A549 (cell line): Measurements from ENCODE around the gene LCE2A. TPM values are rescaled to one million over a fixed set of nuclear protein-coding genes. Genes with fewer than 3 reads are reported as not detected.

Experiments
- ATAC-seq, 2 experiments: fragments of 200-7000 bp in 1 of 2; fragments of >200 bp in 1 of 2; cut with Nextera tagmentation in 1 of 2; cut with Tn5 transposase in 1 of 2; 3 replicates each; pipeline versions ENCODE4 v1.8.0 to v1.9.1; 2018 to 2020; ENCODE audit warnings: mild to moderate bottlenecking in 1 of 2, moderate library complexity in 1 of 2
- CTCF ChIA-PET: fragments of 300-600 bp; sonication (Branson Sonifier 250); formaldehyde crosslinking; extraction: SDS; loops from one replicate; lab custom pipeline; 2021; ENCODE audit warnings: antibody characterized with exemption, inconsistent platforms; lab: Yijun Ruan, JAX
- POLR2A ChIA-PET: fragments of 350-600 bp; formaldehyde crosslinking; extraction: SDS; loops from one replicate; lab custom pipeline; 2021; ENCODE audit warnings: antibody characterized with exemption, inconsistent platforms; lab: Yijun Ruan, JAX
- DNase-seq, 2 experiments: peaks; one replicate each; pipeline versions ENCODE4 v3.0.0 to v3.0.0-alpha.2; 2011 to 2016; ENCODE audit warnings: low read depth in 1 of 2, low spot score in 1 of 2
- FAIRE-seq: peaks from 2 replicates; lab custom pipeline; 2011; peaks lifted over from hg19 to GRCh38; lab: Jason Lieb, UNC
- H3K27ac ChIP-seq, 2 experiments: fragments of >200 bp; sonication (Bioruptor Twin); formaldehyde crosslinking; 3 replicates each; pipeline ENCODE4 v1.5.1; 2016 to 2017
- H3K4me1 ChIP-seq: fragments of >200 bp; sonication (Bioruptor Twin); formaldehyde crosslinking; 3 replicates; pipeline ENCODE4 v1.6.1; 2016
- H3K4me2 ChIP-seq: fragments of >200 bp; sonication (Bioruptor Twin); formaldehyde crosslinking; 3 replicates; pipeline ENCODE4 v1.6.1; 2016
- H3K4me3 ChIP-seq: fragments of >200 bp; sonication (Bioruptor Twin); formaldehyde crosslinking; 3 replicates; pipeline ENCODE4 v1.5.1; 2016
- H3K9me3 ChIP-seq: fragments of >200 bp; sonication (Bioruptor Twin); formaldehyde crosslinking; 3 replicates; pipeline ENCODE4 v1.6.1; 2016
- BHLHE40 ChIP-seq: IDR thresholded peaks from 2 replicates; pipeline ENCODE4 v1.6.1; 2012; ENCODE audit warnings: low read depth, low read length, inconsistent platforms
- CBX8 ChIP-seq: fragments of 200-600 bp; sonication (generic); IDR thresholded peaks from 2 replicates; pipeline ENCODE4 v1.6.1; 2016
- CEBPB ChIP-seq, 2 experiments: fragments of >200 bp in 1 of 2; sonication (Bioruptor Twin) in 1 of 2; formaldehyde crosslinking in 1 of 2; IDR thresholded peaks; 2 replicates each; pipeline ENCODE4 v1.6.1; 2012 to 2016
- CHD2 ChIP-seq: fragments of 150-350 bp; IDR thresholded peaks from 2 replicates; pipeline ENCODE4 v1.6.1; 2014; ENCODE audit warnings: low read length; ENCODE audit not compliant: partially characterized antibody
- EHF ChIP-seq: fragments of 250-450 bp; sonication (Bioruptor Pico); IDR thresholded peaks from 2 replicates; pipeline ENCODE4 v1.5.0; 2020; ENCODE audit warnings: mild to moderate bottlenecking
- EHMT2 ChIP-seq: fragments of 200-600 bp; sonication (generic); IDR thresholded peaks from 2 replicates; pipeline ENCODE4 v1.6.1; 2016; ENCODE audit warnings: antibody characterized with exemption, low read depth, mild to moderate bottlenecking, moderate library complexity
- FOSB ChIP-seq: fragments of 250-450 bp; sonication (Bioruptor Pico); IDR thresholded peaks from 2 replicates; pipeline ENCODE4 v1.5.0; 2020; ENCODE audit warnings: mild to moderate bottlenecking, moderate library complexity
- FOXS1 ChIP-seq: fragments of 250-450 bp; sonication (Bioruptor Pico); IDR thresholded peaks from 2 replicates; pipeline ENCODE4 v1.5.0; 2020; ENCODE audit warnings: mild to moderate bottlenecking, moderate library complexity
- HOXA7 ChIP-seq: fragments of 250-450 bp; sonication (Bioruptor Pico); IDR thresholded peaks from 2 replicates; pipeline ENCODE4 v1.5.0; 2020; ENCODE audit warnings: mild to moderate bottlenecking, moderate library complexity
- JUN ChIP-seq, 2 experiments: fragments of >200 bp; sonication (Bioruptor Twin); formaldehyde crosslinking; IDR thresholded peaks; 2 replicates in 1 of 2; 3 replicates in 1 of 2; pipeline ENCODE4 v1.6.1; 2016 to 2017
- JUNB ChIP-seq: fragments of >200 bp; sonication (Bioruptor Twin); formaldehyde crosslinking; IDR thresholded peaks from 2 replicates; pipeline ENCODE4 v1.6.1; 2016
- MAFK ChIP-seq: fragments of 450-650 bp; IDR thresholded peaks from 2 replicates; pipeline ENCODE4 v1.6.1; 2014; ENCODE audit not compliant: partially characterized antibody
- MAZ ChIP-seq: fragments of 150-350 bp; IDR thresholded peaks from 2 replicates; pipeline ENCODE4 v1.6.1; 2014; ENCODE audit warnings: antibody characterized with exemption, low read depth, low read length, borderline replicate concordance
- NR3C1 ChIP-seq: fragments of >200 bp; sonication (Bioruptor Twin); formaldehyde crosslinking; IDR thresholded peaks from 3 replicates; pipeline ENCODE4 v1.6.1; 2017
- POLR2A ChIP-seq: IDR thresholded peaks from 2 replicates; pipeline ENCODE4 v1.6.1; 2012; ENCODE audit warnings: mild to moderate bottlenecking, low read length
- POLR2AphosphoS2 ChIP-seq: conservative IDR thresholded peaks from 2 replicates; pipeline ENCODE4 v1.6.1; 2012; ENCODE audit warnings: low read length, improper control_type of control experiment, inconsistent platforms
- RARB ChIP-seq: fragments of 250-450 bp; sonication (Bioruptor Pico); IDR thresholded peaks from 2 replicates; pipeline ENCODE4 v1.8.0; 2021; ENCODE audit warnings: mild to moderate bottlenecking, moderate library complexity
- RFX5 ChIP-seq: fragments of 450-650 bp; IDR thresholded peaks from 2 replicates; pipeline ENCODE4 v1.7.1; 2014; ENCODE audit warnings: antibody characterized with exemption, mild to moderate bottlenecking, moderate library complexity
- SREBF2 ChIP-seq: fragments of 450-650 bp; IDR thresholded peaks from 2 replicates; pipeline ENCODE4 v1.6.1; 2014; ENCODE audit warnings: mild to moderate bottlenecking, moderate library complexity
- TP53 ChIP-seq: fragments of 250-450 bp; sonication (Bioruptor Pico); IDR thresholded peaks from 2 replicates; pipeline ENCODE4 v1.5.0; 2021; ENCODE audit warnings: mild to moderate bottlenecking, moderate library complexity
- ZFP36 ChIP-seq: fragments of 450-650 bp; IDR thresholded peaks from 2 replicates; pipeline ENCODE4 v1.6.1; 2014; ENCODE audit warnings: borderline replicate concordance; ENCODE audit not compliant: partially characterized antibody
- ZSCAN20 ChIP-seq: fragments of 250-450 bp; sonication (Bioruptor Pico); IDR thresholded peaks from 2 replicates; pipeline ENCODE4 v1.8.0; 2022; ENCODE audit warnings: mild to moderate bottlenecking, moderate library complexity
- WGBS: methylation state at CpG from one replicate; pipeline ENCODE4 v1.1.6; 2017; ENCODE audit errors: missing lambda C conversion rate; 5-methylcytosine and 5-hydroxymethylcytosine counted together
- polyA plus RNA-seq, 4 experiments: library from polyadenylated mRNA; depleted of rRNA in 3 of 4; stranded (reverse); fragments of >200 nt; fragmentation: RNase III in 1 of 4; extraction: RNeasy Plus Mini Kit Qiagen cat#74134 plus additional on column Dnase treatment in 1 of 4; gene quantifications; 2 replicates in 3 of 4; 3 replicates in 1 of 4; pipeline ENCODE4 v1.2.3, GENCODE V29; 2011 to 2017
- TF ChIP-seq, protein P1 (sequence below): fragments of 250-450 bp; sonication (Bioruptor Pico); IDR thresholded peaks from 2 replicates; pipeline ENCODE4 v1.5.0; 2020; ENCODE audit warnings: low read depth, mild to moderate bottlenecking, moderate library complexity
- TF ChIP-seq, protein P2 (sequence below): IDR thresholded peaks from 2 replicates; pipeline ENCODE4 v1.6.1; 2012
- TF ChIP-seq, protein P3 (sequence below): IDR thresholded peaks from 2 replicates; pipeline ENCODE4 v1.6.1; 2012
- TF ChIP-seq, protein P4 (sequence below): fragments of >200 bp; sonication (Bioruptor Twin); formaldehyde crosslinking; IDR thresholded peaks from 3 replicates; pipeline ENCODE4 v1.5.1; 2016
- TF ChIP-seq, protein P5 (sequence below): fragments of 150-350 bp; IDR thresholded peaks from 2 replicates; pipeline ENCODE4 v1.6.1; 2014; ENCODE audit warnings: low read depth, mild to moderate bottlenecking, low read length

Gene LCE2A
- polyA plus RNA-seq, 2 of the 4 experiments (the other 2 are of a cell fraction) = not detected

DNA sequence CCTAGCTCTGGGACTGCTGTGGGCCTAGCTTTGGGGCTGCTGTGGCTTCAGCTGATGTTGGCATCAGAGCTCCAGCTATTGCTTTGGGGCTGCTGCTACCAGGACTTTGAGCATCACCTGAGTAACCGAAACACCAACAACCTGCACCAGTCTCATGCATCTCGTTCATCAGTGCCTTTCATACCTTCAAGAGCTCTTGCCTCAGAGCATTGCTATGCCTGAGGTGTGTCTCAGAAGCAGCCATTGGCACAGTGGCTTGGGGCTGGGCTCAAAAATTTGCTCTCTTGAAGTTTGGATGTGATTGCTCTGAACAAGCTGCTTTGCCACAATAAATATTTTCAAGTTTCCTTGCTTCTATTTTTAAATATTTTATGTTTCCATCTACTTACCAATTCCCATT, 41.7 kb upstream of the LCE2A start:
- Histone ChIP-seq H3K4me1 (no peaks in the 10 kb centered on the region), H3K4me3 (no peak overlapping the region), H3K9me3 (no peaks in the 10 kb centered on the region), H3K27ac (no peak overlapping the region), H3K4me2 (no peak overlapping the region)
- WGBS = 9% methylated on average over 2 of the region's 2 CpGs
- DNase-seq (no peak), ATAC-seq (no peak), FAIRE-seq (no peak)
- CTCF ChIA-PET = interaction anchor here (0.9 to 4.6 kb wide), 4 partner anchors 9 to 263 kb away, joined by 3 to 34 read pairs (median 4); no protein-coding TSS in a partner anchor
- no peak for TF ChIP-seq HOXA7 (CRISPR knock-in tag)
- TF ChIP-seq, protein P1, sequence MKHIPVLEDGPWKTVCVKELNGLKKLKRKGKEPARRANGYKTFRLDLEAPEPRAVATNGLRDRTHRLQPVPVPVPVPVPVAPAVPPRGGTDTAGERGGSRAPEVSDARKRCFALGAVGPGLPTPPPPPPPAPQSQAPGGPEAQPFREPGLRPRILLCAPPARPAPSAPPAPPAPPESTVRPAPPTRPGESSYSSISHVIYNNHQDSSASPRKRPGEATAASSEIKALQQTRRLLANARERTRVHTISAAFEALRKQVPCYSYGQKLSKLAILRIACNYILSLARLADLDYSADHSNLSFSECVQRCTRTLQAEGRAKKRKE (CRISPR knock-in tag) = no peak
- no peak for TF ChIP-seq ZFP36
- TF ChIP-seq POLR2A = no peak
- TF ChIP-seq CHD2 = no peak
- TF ChIP-seq, protein P2, sequence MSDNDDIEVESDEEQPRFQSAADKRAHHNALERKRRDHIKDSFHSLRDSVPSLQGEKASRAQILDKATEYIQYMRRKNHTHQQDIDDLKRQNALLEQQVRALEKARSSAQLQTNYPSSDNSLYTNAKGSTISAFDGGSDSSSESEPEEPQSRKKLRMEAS = no peak
- no peak for TF ChIP-seq JUNB
- TF ChIP-seq, protein P3, sequence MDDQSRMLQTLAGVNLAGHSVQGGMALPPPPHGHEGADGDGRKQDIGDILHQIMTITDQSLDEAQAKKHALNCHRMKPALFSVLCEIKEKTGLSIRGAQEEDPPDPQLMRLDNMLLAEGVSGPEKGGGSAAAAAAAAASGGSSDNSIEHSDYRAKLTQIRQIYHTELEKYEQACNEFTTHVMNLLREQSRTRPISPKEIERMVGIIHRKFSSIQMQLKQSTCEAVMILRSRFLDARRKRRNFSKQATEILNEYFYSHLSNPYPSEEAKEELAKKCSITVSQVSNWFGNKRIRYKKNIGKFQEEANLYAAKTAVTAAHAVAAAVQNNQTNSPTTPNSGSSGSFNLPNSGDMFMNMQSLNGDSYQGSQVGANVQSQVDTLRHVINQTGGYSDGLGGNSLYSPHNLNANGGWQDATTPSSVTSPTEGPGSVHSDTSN = no peak
- TF ChIP-seq EHMT2 = no peak
- no peak for TF ChIP-seq MAZ
- TF ChIP-seq CEBPB (IDR thresholded peaks at IDR 0.05) = no peak
- TF ChIP-seq, protein P4, sequence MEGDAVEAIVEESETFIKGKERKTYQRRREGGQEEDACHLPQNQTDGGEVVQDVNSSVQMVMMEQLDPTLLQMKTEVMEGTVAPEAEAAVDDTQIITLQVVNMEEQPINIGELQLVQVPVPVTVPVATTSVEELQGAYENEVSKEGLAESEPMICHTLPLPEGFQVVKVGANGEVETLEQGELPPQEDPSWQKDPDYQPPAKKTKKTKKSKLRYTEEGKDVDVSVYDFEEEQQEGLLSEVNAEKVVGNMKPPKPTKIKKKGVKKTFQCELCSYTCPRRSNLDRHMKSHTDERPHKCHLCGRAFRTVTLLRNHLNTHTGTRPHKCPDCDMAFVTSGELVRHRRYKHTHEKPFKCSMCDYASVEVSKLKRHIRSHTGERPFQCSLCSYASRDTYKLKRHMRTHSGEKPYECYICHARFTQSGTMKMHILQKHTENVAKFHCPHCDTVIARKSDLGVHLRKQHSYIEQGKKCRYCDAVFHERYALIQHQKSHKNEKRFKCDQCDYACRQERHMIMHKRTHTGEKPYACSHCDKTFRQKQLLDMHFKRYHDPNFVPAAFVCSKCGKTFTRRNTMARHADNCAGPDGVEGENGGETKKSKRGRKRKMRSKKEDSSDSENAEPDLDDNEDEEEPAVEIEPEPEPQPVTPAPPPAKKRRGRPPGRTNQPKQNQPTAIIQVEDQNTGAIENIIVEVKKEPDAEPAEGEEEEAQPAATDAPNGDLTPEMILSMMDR = no peak
- no peak for TF ChIP-seq FOSB (CRISPR knock-in tag)
- TF ChIP-seq JUN (IDR thresholded peaks at IDR 0.05) = no peak
- POLR2A ChIA-PET = no interaction called here

DNA sequence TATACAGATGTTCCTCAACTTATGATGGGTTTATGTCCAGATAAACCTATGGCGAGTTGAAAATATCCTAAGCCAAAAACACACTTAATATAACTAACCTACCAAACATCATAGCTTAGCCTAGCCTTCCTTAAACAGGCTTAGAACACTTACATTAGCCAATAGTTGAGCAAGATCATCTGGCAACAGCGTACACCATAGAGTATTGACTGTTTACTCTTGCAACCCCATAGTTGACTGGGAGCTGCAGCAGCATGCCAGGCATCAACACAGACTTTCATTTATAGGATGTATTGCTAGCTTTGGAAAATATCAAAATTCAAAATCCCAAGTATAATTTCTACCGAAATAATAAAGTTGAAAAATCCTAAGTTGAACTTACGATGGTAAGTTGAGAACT, 40.5 kb upstream of the LCE2A start:
- DNase-seq (no peak), FAIRE-seq (no peak), ATAC-seq (no peak)
- H3K4me2 ChIP-seq = no peak overlapping the region
- CTCF ChIA-PET = interaction anchor here (1.1 to 1.5 kb wide), 4 partner anchors 9 to 563 kb away, joined by 3 to 6 read pairs (median 3); no protein-coding TSS in a partner anchor
- POLR2A ChIA-PET = no interaction called here
- no peaks in the 10 kb centered on the region for H3K4me1 ChIP-seq
- H3K27ac ChIP-seq = no peak overlapping the region
- no peak overlapping the region for H3K4me3 ChIP-seq
- WGBS = 18% methylated on average over 4 of the region's 4 CpGs
- TF ChIP-seq, protein P1 (CRISPR knock-in tag) = no peak
- no peak for TF ChIP-seq FOXS1 (CRISPR knock-in tag)
- TF ChIP-seq, protein P2 = no peak
- no peak for TF ChIP-seq CHD2
- TF ChIP-seq POLR2AphosphoS2 = no peak
- TF ChIP-seq CBX8 = no peak
- TF ChIP-seq, protein P5, sequence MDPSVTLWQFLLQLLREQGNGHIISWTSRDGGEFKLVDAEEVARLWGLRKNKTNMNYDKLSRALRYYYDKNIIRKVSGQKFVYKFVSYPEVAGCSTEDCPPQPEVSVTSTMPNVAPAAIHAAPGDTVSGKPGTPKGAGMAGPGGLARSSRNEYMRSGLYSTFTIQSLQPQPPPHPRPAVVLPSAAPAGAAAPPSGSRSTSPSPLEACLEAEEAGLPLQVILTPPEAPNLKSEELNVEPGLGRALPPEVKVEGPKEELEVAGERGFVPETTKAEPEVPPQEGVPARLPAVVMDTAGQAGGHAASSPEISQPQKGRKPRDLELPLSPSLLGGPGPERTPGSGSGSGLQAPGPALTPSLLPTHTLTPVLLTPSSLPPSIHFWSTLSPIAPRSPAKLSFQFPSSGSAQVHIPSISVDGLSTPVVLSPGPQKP = no peak
- TF ChIP-seq ZSCAN20 = no peak
- no peak for TF ChIP-seq JUN (IDR thresholded peaks at IDR 0.05)
- TF ChIP-seq EHF = no peak
- no peak for TF ChIP-seq RFX5
- TF ChIP-seq SREBF2 = no peak
- TF ChIP-seq RARB (CRISPR knock-in tag) = no peak
- no peak for TF ChIP-seq TP53
- TF ChIP-seq NR3C1 = no peak
- TF ChIP-seq BHLHE40 = no peak
- TF ChIP-seq, protein P3 = no peak
- no peak for TF ChIP-seq MAFK
- H3K9me3 ChIP-seq = no peaks in the 10 kb centered on the region
